NCI-H2029 treated with DMSO at 0.1 percent for 48 hours (cell line): Measurements from ENCODE around the gene PSAP.
"Not testable (repeated sequence)": the region's sequence is repeated elsewhere in the genome, so short reads cannot be mapped to it uniquely, and the experiment has no call there.

Source experiments
- DNase-seq: peaks from one replicate; lab custom pipeline; 2025; lab: John Stamatoyannopoulos, UW

The PSAP gene

DNA sequence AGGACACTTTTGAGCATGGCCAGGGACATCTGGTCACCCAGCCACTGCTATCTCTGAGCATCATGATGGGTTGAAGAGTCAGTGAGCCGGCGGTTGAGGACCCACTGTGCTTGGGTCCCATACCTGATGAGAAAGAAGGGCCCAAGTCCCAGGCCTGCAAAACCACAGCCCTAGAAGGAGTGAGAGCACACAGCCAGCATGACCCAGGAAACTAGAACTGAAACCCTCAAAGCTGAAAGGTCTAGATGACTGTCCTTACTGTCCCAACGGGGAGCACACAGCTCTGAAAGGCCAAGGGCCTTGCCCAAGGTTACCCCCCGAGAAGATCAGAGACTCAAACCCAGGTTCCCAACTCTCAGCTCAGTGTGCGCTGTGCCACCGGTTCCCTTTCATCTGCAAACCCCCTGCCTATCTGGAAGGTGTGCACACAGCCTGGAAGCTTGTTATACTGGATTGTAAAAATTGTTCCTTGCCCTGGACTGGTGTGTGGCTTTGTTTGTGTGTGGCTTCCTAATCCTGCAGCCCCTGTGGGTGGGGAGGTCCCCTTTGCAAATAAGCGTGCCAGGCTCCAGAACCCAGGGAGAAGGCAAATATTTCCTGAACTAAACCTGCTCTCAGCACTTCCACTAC, 22.6 kb upstream of the PSAP start:
- no peak for DNase-seq

DNA sequence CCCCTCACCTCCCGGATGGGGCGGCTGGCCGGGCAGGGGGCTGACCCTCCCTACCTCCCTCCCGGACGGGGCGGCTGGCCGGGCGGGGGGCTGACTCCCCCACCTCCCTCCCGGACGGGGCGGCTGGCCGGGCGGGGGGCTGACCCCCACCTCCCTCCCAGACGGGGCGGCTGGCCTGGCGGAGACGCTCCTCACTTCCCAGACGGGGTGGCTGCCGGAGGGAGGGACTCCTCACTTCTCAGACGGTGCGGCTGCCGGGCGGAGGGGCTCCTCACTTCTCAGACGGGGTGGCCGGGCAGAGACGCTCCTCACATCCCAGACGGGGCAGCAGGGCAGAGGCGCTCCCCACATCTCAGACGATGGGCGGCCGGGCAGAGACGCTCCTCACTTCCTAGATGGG, 18.6 kb upstream of the PSAP start:
- DNase-seq: not testable (repeated sequence)

- DNase-seq: no peak
Observed at GRCh38 chr10:71868192-71868697, 17.2 kb upstream of the PSAP start.

DNA sequence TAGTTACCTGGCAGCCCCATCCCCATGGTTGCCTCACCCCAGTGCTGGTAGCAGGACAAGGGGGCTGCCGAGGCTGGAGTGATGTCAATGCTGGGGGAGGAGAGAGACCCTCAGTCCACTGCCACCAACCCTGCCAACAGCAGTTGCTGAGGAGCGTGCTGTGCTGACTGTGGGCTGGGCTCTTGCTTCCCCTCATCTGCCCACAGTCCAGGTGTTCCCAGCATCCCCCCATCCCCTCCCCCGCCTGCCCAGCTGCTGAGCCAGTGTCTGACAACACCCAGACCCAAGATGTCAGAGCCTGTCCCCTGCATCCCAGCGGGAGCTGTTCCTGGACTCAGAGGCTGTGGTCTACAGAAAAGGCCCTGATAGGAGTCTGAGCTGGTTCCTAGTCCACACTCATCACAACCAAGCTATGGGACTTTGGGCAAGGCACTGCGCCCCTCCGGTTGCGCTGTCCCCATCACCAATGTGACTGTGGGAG, 14.6 kb upstream of the PSAP start:
- DNase-seq: no peak

DNA sequence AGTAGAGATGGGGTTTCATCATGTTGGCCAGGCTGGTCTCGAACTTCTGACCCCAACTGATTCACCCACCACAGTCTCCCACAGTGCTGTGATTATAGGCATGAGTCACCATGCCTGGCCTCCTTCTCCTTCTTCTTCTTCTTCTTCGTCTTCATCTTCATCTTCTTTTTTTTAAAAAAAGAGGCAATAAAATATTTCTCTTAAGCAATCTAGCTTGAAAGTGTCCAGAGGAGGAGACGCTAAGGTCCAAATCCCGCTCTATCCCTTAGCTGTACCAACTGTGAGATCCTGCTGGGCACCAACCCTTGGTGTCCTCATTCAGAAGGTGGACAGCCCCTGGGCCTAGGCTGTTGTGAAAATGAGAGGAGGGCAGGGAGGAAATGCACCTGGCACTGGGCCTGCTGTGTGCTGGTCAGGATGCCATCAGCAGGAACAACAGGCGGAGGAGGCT, 13.9 kb upstream of the PSAP start:
- no peak for DNase-seq

GRCh38 chr10:71863203-71863602, 12.2 kb upstream of the PSAP start:
- DNase-seq: no peak

GRCh38 chr10:71860243-71861029, 9.4 kb upstream of the PSAP start:
- no peak for DNase-seq

DNA sequence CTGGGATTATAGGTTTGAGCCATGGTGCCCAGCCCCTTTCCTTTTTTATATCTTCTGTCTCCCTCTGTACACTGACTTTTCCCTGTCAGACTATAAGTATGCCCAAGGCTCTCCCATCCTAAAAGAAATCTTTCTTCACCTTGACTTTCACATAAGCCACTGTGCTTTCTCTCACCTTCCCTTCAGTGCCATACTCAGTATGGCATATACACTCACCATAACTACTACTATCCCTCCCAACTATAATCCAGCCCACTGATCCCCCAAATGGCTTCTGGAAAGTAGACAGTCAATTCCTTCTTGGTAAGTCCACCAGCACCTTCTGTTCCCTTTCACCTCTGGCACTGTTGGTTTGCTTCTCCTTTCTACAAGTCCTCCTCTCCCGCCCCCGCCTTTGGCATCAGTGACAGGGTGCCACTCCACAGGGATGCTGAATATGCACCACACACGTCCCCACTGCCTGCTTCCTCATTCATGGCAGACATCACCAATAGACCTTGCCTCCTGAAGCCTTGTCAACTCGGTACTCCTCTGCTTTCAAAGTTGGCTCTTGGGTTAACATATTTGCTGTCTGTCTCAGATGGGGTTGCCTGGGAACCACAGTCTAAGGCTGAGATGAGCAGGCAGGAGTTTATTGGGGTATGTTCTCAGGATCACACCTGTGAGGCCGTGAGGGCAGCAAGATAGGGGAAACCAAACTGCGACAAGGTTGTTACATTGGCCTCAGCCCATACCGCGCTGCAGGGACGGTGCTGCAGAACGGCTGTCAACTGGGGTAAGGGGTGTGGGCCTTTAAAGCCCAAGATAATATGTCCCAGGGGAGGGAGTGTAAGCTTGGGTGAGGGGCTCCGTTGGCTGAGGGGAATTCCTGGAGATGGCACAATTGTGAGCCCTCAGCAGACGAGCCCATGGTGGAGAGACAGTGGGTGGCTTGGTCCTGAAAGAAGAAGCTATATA, 7.2 kb upstream of the PSAP start:
- no peak for DNase-seq

DNA sequence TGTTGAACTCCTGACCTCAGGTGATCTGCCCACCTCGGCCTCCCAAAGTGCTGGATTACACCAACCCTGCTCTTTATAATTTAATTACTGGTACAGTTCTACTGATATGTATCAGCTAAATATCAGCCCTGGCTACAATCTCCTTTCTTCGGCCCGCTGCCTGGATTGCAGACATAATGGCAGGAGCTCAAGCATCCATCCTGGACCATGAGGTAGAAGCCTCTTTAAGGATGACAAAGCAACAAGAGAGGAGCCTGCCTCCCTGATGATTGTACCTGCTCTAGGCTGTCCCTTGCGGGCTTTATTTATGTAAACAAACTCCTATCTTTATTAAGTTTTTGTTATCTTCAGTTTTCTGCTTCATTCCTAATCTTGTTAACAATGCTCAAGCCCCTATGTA, 5.6 kb upstream of the PSAP start:
- DNase-seq: no peak

- no peak for DNase-seq
Observed at GRCh38 chr10:71854031-71854430, 3.0 kb upstream of the PSAP start.

GRCh38 chr10:71852355-71852937, 1.4 kb upstream of the PSAP start:
- no peak for DNase-seq

GRCh38 chr10:71851465-71852095, 529 bp upstream of the PSAP start:
- not testable (repeated sequence) for DNase-seq

GRCh38 chr10:71850021-71850742, 869 bp downstream of the PSAP start:
- DNase-seq: no peak

DNA sequence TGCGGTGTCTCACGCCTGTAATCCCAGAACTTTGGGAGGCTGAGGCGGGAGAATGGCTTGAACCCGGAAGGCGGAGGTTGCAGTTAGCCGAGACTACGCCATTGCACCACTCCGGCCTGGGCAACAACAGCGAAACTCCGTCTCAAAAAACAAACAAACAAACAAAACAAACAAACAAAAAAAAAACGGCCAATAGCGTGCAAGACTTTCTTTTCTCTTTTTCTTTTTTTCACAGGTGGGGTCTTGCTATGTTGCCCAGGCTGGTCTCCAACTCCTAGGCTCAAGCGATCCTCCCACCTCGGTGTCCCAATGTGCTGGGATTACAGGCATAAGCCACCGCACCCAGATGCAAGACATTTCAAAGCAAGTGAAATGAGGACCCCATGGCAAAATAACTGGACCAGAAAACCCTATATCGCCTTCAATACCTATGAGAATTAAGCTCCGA, 1.6 kb downstream of the PSAP start:
- no peak for DNase-seq

GRCh38 chr10:71848325-71849275, 2.5 kb downstream of the PSAP start:
- no peak for DNase-seq

- DNase-seq: no peak
Observed at GRCh38 chr10:71847418-71847817, 3.6 kb downstream of the PSAP start.

DNA sequence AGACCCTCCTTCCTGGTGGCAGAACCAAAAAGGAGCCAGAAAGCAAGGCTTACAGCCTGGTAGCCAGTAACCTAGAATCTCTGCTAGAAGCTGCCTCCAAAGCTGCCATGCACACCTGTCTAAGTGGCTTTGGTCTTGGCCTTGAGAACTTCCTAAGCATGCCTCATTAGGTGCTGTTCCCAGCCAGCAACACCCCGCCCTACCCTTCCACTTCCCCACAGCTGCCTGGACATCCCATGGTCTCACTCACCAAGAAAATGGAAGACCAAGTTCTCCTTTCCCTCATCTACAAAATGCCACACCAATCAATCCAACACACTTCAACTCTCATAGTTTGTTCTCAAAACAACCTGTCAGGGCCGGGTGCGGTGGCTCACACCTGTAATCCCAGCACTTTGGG, 4.2 kb downstream of the PSAP start:
- no peak for DNase-seq

- no peak for DNase-seq
Observed at GRCh38 chr10:71845410-71846405, 5.3 kb downstream of the PSAP start.
